ENCODE measurements around the gene CREB1.
A peak's percentile ranks its signal among the peaks of the same experiment; 100 is the strongest.

DNA sequence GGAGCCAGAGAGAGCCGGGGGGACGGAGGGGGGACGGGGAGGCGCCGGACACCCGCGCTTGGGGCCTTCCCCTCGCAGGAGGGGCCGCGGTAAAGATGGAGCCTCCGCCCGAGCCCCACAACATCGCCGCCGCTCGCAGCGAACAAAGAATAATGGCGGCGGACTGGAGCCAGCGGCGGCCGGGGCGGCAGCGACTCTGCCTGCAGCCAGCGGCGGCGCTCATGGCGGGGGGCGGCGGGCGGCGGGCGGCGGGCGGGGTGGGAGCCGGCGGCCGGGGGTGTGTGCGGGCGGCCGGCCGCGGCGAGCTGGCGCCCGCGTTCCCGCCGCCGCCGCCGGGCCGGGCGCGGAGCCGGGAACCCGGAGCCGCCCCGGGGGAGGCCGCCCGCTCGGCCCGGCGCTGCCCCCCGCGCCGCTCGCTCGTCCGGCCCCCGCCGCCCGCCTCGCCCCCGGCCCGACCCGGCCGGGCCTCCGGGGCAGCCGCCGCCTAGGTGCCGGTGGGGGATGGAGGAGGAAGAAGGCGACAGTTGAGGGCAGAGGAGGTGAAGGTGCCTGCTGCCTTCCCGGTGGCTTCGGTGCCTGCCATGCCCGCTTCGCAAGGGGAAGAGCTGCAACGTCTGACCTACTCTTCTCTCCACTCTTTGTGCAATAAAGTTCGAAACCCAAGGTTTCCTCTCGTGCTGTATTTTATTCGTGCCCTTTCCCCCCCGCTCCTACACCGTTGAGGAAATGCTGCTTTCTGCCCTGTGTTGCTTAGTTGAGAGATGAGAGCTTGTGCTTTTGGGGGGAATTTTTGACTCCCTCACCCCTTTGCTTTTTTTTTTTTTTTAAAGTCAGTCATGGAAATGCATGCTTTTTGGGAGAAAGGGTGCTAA is 634 bp downstream of the CREB1 start:
- TF ChIP-seq, protein P1, sequence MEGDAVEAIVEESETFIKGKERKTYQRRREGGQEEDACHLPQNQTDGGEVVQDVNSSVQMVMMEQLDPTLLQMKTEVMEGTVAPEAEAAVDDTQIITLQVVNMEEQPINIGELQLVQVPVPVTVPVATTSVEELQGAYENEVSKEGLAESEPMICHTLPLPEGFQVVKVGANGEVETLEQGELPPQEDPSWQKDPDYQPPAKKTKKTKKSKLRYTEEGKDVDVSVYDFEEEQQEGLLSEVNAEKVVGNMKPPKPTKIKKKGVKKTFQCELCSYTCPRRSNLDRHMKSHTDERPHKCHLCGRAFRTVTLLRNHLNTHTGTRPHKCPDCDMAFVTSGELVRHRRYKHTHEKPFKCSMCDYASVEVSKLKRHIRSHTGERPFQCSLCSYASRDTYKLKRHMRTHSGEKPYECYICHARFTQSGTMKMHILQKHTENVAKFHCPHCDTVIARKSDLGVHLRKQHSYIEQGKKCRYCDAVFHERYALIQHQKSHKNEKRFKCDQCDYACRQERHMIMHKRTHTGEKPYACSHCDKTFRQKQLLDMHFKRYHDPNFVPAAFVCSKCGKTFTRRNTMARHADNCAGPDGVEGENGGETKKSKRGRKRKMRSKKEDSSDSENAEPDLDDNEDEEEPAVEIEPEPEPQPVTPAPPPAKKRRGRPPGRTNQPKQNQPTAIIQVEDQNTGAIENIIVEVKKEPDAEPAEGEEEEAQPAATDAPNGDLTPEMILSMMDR (IDR thresholded peaks at IDR 0.05), result no peak
- TF ChIP-seq POLR2AphosphoS5 (IDR thresholded peaks at IDR 0.05), result peak; percentile 5 to 6
